Measurements from ENCODE around the gene AKT2. TPM values are rescaled to one million over a fixed set of nuclear protein-coding genes. Genes with fewer than 3 reads are reported as not detected.

The AKT2 gene
- total and polyA plus RNA-seq, 3 donors from 2014 or later: 154 to 229 (median 195) TPM

DNA sequence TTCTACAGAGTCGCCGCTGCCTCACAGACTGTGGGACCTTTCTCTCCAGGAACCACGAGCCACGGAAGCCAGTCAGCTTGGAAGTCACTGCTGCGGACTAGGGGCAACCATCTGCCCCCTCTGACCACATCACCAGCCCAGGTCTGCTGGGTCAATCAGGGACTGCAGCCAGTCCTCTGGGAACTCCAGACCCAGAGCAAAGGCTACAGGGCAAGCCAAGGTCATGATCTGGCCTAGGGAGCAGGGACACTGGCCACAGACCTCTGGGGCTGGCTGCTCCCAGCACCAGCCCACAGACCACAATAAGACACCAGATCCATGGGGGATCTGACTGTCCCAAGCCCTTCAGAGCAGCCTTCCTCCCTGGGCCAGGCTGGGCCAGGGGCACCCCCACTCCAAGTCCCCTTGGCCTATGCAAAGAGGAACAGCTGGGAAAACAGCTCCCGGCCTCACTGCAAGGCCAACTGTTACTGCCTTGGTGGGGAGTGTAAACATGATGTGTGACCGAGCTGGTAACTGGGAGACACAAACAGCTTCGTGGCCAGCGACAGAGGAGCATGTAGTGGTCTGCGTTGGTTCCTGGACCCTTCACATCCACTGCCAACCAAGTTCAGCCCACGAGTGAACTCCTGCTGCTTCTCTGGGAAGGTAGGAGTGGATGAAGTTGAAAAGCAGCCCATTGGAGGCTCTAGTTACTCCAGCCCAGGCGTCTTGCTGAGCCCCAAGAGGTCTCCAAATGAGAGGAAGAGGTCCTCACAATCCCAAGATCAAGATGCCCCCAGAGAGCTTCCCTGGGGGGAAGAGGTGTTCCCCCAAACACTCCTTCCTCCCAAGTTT lies 1.5 kb downstream of the AKT2 start:
- peaks cover 70% of the 10 kb centered on the region for H3K4me1 ChIP-seq
- intact Hi-C loops (cut with DNase I; ENCODE audit: low total_unique reads): no loop called here
- DNase-seq: no peak
- H3K27me3 ChIP-seq: no peaks in the 10 kb centered on the region
- H3K36me3 ChIP-seq (ENCODE audit: low read depth, missing control alignments): no peaks in the 10 kb centered on the region
- H3K4me3 ChIP-seq: peak overlapping the region in 1 of 2 donors; percentile 95
- H3K9me3 ChIP-seq: no peaks in the 10 kb centered on the region
- H3K27ac ChIP-seq: peak overlapping the region; percentile 95 to 98
- TF ChIP-seq, protein P1, sequence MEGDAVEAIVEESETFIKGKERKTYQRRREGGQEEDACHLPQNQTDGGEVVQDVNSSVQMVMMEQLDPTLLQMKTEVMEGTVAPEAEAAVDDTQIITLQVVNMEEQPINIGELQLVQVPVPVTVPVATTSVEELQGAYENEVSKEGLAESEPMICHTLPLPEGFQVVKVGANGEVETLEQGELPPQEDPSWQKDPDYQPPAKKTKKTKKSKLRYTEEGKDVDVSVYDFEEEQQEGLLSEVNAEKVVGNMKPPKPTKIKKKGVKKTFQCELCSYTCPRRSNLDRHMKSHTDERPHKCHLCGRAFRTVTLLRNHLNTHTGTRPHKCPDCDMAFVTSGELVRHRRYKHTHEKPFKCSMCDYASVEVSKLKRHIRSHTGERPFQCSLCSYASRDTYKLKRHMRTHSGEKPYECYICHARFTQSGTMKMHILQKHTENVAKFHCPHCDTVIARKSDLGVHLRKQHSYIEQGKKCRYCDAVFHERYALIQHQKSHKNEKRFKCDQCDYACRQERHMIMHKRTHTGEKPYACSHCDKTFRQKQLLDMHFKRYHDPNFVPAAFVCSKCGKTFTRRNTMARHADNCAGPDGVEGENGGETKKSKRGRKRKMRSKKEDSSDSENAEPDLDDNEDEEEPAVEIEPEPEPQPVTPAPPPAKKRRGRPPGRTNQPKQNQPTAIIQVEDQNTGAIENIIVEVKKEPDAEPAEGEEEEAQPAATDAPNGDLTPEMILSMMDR (IDR thresholded peaks at IDR 0.05): no peak
- no peak for TF ChIP-seq POLR2A (IDR thresholded peaks at IDR 0.05)
- 0 to 25% methylated on average over 2 to 12 of the region's 12 CpGs for WGBS, 2 donors

DNA sequence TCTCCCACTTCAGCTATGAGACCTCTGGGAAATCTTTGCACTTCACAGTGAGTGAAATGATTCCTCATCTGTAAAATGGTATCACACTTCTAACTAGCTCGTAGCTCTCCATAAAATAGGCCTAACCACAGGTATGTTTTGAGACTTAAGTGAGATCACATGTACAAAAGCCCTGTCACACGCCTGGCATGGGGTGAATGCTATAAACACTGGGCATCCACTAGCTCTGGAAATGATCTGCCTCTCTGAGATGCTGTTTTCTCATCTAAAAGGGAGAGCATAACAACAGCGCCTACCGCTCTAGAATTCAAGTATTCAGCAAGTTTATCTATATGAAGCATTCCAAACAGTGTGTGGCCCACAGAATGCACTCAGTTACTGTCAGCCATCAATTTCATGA lies 2.2 kb downstream of the AKT2 start:
- Histone ChIP-seq H3K9me3 (no peaks in the 10 kb centered on the region), H3K4me1 (peaks cover 77% of the 10 kb centered on the region), H3K27me3 (no peaks in the 10 kb centered on the region), H3K36me3 (ENCODE audit: low read depth, missing control alignments) (no peaks in the 10 kb centered on the region), H3K27ac (peak overlapping the region in 1 of 2 donors; percentile 95), H3K4me3 (no peak overlapping the region)
- DNase-seq: no peak
- WGBS, 2 donors: 66 to 75% methylated on average over 4 of the region's 4 CpGs
- TF ChIP-seq POLR2A (IDR thresholded peaks at IDR 0.05): no peak
- TF ChIP-seq, protein P1 (IDR thresholded peaks at IDR 0.05): no peak
- intact Hi-C loops (cut with DNase I; ENCODE audit: low total_unique reads): no loop called here

DNA sequence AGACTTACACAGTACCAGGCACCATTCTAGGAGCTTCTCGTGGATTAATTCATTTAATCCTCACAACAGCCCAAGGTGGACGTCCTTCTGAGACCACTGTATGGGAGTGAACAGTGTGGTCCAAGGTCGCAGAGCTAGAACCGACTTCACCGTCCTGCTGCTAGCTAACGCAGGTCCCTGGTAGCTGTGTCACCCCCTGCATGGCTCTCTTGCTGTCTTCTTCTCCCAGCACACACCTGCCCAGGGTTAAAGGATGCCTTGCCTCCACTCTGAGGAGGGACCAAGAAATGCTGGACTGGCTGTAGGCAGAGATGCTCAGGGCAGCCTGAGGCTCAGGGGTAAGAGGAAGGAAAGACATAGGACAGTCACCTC lies 3.0 kb downstream of the AKT2 start:
- no peaks in the 10 kb centered on the region for H3K36me3 ChIP-seq (ENCODE audit: low read depth, missing control alignments)
- H3K27ac ChIP-seq: peak overlapping the region in 1 of 2 donors; percentile 25
- no peaks in the 10 kb centered on the region for H3K9me3 ChIP-seq
- DNase-seq: no peak
- H3K4me1 ChIP-seq: peaks cover 84% of the 10 kb centered on the region
- WGBS, 2 donors: 58 to 59% methylated on average over 6 of the region's 6 CpGs
- H3K4me3 ChIP-seq: no peak overlapping the region
- H3K27me3 ChIP-seq: no peaks in the 10 kb centered on the region
- intact Hi-C loops (cut with DNase I; ENCODE audit: low total_unique reads): no loop called here
- TF ChIP-seq, protein P1 (IDR thresholded peaks at IDR 0.05): no peak
- no peak for TF ChIP-seq POLR2A (IDR thresholded peaks at IDR 0.05)

DNA sequence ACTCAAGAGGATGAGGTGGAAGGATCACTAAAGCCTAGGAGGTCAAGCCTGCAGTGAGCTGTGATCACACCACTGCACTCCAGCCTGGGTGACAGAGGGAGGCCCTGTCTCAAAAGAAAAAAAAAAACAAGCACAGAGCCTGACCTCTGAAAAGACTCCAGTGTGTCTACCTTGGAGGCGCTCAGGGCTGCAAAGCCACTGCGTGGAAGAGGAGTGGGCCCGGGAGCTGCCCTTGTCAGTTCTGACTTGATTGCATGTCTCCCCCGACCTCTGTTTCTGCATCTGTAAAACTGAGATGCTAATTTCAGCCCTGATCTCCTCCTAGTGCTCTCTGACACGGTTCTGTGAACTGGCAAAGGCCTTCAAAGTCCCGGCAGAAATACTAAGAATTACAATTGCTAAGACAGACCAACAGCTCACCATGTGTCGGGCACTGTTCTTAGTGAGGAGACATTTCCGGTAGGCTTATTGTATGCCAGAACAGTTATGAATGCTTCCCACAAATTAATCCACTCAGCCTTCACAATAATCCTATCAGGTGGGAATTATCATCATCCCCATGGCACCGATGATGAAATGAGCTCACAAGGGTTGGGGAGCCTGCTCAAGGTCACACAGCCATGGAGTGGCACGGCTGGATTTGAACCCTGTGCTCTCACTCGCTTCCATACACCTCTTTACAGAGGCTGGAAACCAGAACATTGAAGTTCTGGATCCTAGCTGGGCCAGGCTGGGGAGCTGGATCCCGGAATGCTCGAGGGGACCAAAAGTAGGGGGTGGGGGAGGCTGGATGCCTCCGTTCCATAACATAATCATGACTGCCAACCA lies 3.5 kb downstream of the AKT2 start:
- no peaks in the 10 kb centered on the region for H3K36me3 ChIP-seq (ENCODE audit: low read depth, missing control alignments)
- no peaks in the 10 kb centered on the region for H3K9me3 ChIP-seq
- WGBS, 2 donors: 60 to 75% methylated on average over 13 to 14 of the region's 14 CpGs
- DNase-seq: no peak
- TF ChIP-seq POLR2A (IDR thresholded peaks at IDR 0.05): no peak
- TF ChIP-seq, protein P1 (IDR thresholded peaks at IDR 0.05): no peak
- no peaks in the 10 kb centered on the region for H3K27me3 ChIP-seq
- intact Hi-C loops (cut with DNase I; ENCODE audit: low total_unique reads): no loop called here
- H3K4me1 ChIP-seq: peaks cover 86% of the 10 kb centered on the region
- H3K27ac ChIP-seq: peak overlapping the region in 1 of 2 donors; percentile 25
- H3K4me3 ChIP-seq: no peak overlapping the region
